IPS-18a (cell line): ENCODE results near the gene FHOD1.
A peak's percentile ranks its signal among the peaks of the same experiment; 100 is the strongest.

Experiments used
- H3K27ac ChIP-seq: one replicate; pipeline ENCODE4 v1.5.1; 2013; ENCODE audit warnings: low read length
- H3K27me3 ChIP-seq: one replicate; pipeline ENCODE4 v1.6.1; 2013; ENCODE audit warnings: mild to moderate bottlenecking, low read length; ENCODE audit not compliant: control insufficient read depth, insufficient read depth
- H3K36me3 ChIP-seq: one replicate; pipeline ENCODE4 v1.6.1; 2013; ENCODE audit warnings: low read depth, low read length; ENCODE audit not compliant: control insufficient read depth
- H3K4me1 ChIP-seq: one replicate; pipeline ENCODE4 v1.6.1; 2013; ENCODE audit warnings: low read depth, low read length; ENCODE audit not compliant: control insufficient read depth
- H3K4me3 ChIP-seq: one replicate; pipeline ENCODE4 v1.5.1; 2013; ENCODE audit warnings: low read length
- H3K9ac ChIP-seq: one replicate; pipeline ENCODE4 v1.6.1; 2013; ENCODE audit warnings: mild to moderate bottlenecking, low read length, moderate library complexity
- H3K9me3 ChIP-seq: one replicate; pipeline ENCODE4 v1.6.1; 2013; ENCODE audit warnings: low read depth, low read length; ENCODE audit not compliant: control insufficient read depth

Gene FHOD1

GRCh38 chr16:67245186-67245585, 2.1 kb downstream of the FHOD1 start:
- peaks cover 21% of the 10 kb centered on the region for H3K27me3 ChIP-seq
- H3K4me3 ChIP-seq: peak overlapping the region; percentile 76
- H3K9ac ChIP-seq: peak overlapping the region; percentile 62
- H3K27ac ChIP-seq: no peak overlapping the region
- H3K9me3 ChIP-seq: no peaks in the 10 kb centered on the region
- H3K4me1 ChIP-seq: peaks cover 31% of the 10 kb centered on the region
- no peaks in the 10 kb centered on the region for H3K36me3 ChIP-seq

GRCh38 chr16:67244387-67245185, 2.7 kb downstream of the FHOD1 start:
- Histone ChIP-seq H3K9ac (peak overlapping the region; percentile 7), H3K4me1 (peaks cover 27% of the 10 kb centered on the region)

DNA sequence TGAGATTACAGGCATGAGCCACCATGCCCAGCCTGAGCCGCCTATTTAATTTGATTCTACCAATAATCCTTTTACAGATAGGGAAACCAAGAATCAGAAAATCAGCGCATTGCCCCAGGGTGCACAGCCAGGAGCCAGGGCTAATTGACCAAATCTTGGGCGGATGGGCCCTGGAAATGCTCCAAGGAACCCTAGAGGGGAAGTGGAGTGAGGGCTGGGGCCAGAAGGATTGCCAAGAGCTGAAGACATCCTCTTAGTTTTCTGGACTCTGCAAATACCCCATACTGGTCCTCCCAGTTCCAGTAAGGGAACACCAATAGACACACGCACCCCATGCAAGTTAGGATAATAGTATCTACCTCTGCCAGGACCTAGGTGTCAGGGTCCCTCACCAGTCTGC, 3.8 kb downstream of the FHOD1 start:
- Histone ChIP-seq H3K4me3 (no peak overlapping the region), H3K27me3 (peaks cover 7% of the 10 kb centered on the region), H3K9me3 (no peaks in the 10 kb centered on the region), H3K36me3 (peaks cover 4% of the 10 kb centered on the region), H3K9ac (no peak overlapping the region), H3K4me1 (peaks cover 23% of the 10 kb centered on the region), H3K27ac (no peak overlapping the region)

More at GRCh38 chr16:67244387-67245185, 2.7 kb downstream of the FHOD1 start:
- Histone ChIP-seq H3K36me3 (no peaks in the 10 kb centered on the region), H3K27ac (no peak overlapping the region), H3K27me3 (peaks cover 15% of the 10 kb centered on the region), H3K9me3 (no peaks in the 10 kb centered on the region), H3K4me3 (no peak overlapping the region)

- Histone ChIP-seq H3K9me3 (no peaks in the 10 kb centered on the region), H3K4me3 (no peak overlapping the region), H3K36me3 (peaks cover 8% of the 10 kb centered on the region), H3K27ac (no peak overlapping the region), H3K27me3 (no peaks in the 10 kb centered on the region), H3K4me1 (peaks cover 17% of the 10 kb centered on the region), H3K9ac (no peak overlapping the region)
These were observed 5.0 kb downstream of the FHOD1 start for GRCh38 chr16:67242138-67242730.

GRCh38 chr16:67241008-67241900, 6.0 kb downstream of the FHOD1 start:
- Histone ChIP-seq H3K4me3 (no peak overlapping the region), H3K4me1 (peaks cover 17% of the 10 kb centered on the region)

GRCh38 chr16:67240506-67240905, 6.8 kb downstream of the FHOD1 start:
- H3K4me3 ChIP-seq: no peak overlapping the region
- H3K4me1 ChIP-seq: peaks cover 13% of the 10 kb centered on the region
- no peak overlapping the region for H3K27ac ChIP-seq
- H3K9ac ChIP-seq: no peak overlapping the region
- H3K36me3 ChIP-seq: peaks cover 8% of the 10 kb centered on the region
- no peaks in the 10 kb centered on the region for H3K9me3 ChIP-seq
- no peaks in the 10 kb centered on the region for H3K27me3 ChIP-seq

More at GRCh38 chr16:67241008-67241900, 6.0 kb downstream of the FHOD1 start:
- no peaks in the 10 kb centered on the region for H3K27me3 ChIP-seq
- H3K9ac ChIP-seq: peak overlapping the region; percentile 6
- H3K27ac ChIP-seq: no peak overlapping the region
- H3K9me3 ChIP-seq: no peaks in the 10 kb centered on the region
- H3K36me3 ChIP-seq: peaks cover 8% of the 10 kb centered on the region

DNA sequence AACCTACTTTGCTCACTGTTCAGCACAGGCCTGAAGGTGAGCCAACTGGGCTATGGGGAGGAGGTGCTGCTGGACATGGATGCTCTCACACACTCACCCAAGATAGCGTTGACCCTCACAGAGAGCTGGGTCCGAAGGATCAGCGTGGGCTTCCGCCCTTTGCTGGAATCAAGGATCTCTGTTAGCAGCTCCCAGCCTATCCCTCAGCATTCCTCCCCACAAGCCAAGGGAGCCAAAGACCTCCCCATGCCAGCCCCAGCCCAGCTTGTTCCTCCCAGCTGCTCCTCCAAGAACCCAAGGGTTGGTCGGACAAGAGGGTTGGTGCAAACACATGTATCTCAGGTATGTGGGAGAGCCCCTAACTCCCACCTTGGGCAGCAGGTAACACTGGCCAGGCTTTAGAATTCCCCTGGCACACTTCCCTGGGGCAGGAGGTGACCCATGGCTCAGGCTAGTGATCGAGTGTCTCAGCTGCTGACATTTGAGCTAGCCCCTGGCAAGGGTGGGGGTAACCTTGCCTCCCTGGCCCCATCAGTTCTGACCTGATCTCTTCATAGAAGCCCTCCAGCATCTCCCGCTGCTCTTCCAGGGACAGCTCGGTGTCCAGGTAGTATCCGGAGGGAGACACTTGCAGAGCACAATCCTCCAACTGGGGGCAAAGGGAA, 8.3 kb downstream of the FHOD1 start:
- no peak overlapping the region for H3K4me3 ChIP-seq
- no peak overlapping the region for H3K9ac ChIP-seq
- H3K4me1 ChIP-seq: peaks cover 7% of the 10 kb centered on the region
- no peaks in the 10 kb centered on the region for H3K27me3 ChIP-seq
- H3K36me3 ChIP-seq: peaks cover 8% of the 10 kb centered on the region
- no peaks in the 10 kb centered on the region for H3K9me3 ChIP-seq
- no peak overlapping the region for H3K27ac ChIP-seq

GRCh38 chr16:67238278-67238575, 9.1 kb downstream of the FHOD1 start:
- H3K4me3 ChIP-seq: no peak overlapping the region
- H3K27ac ChIP-seq: no peak overlapping the region
- peaks cover 12% of the 10 kb centered on the region for H3K36me3 ChIP-seq
- peaks cover 7% of the 10 kb centered on the region for H3K4me1 ChIP-seq
- no peak overlapping the region for H3K9ac ChIP-seq
- H3K27me3 ChIP-seq: no peaks in the 10 kb centered on the region
- H3K9me3 ChIP-seq: no peaks in the 10 kb centered on the region

- H3K4me3 ChIP-seq: no peak overlapping the region
- no peak overlapping the region for H3K27ac ChIP-seq
- peaks cover 13% of the 10 kb centered on the region for H3K36me3 ChIP-seq
- H3K9ac ChIP-seq: no peak overlapping the region
- H3K9me3 ChIP-seq: no peaks in the 10 kb centered on the region
- peaks cover 7% of the 10 kb centered on the region for H3K4me1 ChIP-seq
- H3K27me3 ChIP-seq: no peaks in the 10 kb centered on the region
These were observed 9.6 kb downstream of the FHOD1 start for GRCh38 chr16:67237396-67238277.

- Histone ChIP-seq H3K4me3 (no peak overlapping the region), H3K9me3 (no peaks in the 10 kb centered on the region), H3K27ac (no peak overlapping the region), H3K4me1 (peaks cover 7% of the 10 kb centered on the region), H3K9ac (no peak overlapping the region), H3K36me3 (peaks cover 15% of the 10 kb centered on the region), H3K27me3 (no peaks in the 10 kb centered on the region)
These were observed 10.5 kb downstream of the FHOD1 start for GRCh38 chr16:67236563-67237395.
